Hepatocyte (in vitro differentiated cells): ENCODE results near the gene ARF3. TPM values are rescaled to one million over a fixed set of nuclear protein-coding genes. Genes with fewer than 3 reads are reported as not detected.

Experiments
- DNase-seq: peaks from one replicate; pipeline ENCODE4 v3.0.0-alpha.2; 2016; ENCODE audit warnings: low spot score
- H2AFZ ChIP-seq: fragments of 200-600 bp; sonication (generic); 2 replicates; pipeline ENCODE4 v1.6.0; 2016; ENCODE audit warnings: antibody characterized with exemption, mild to moderate bottlenecking
- H3K27ac ChIP-seq: fragments of 200-600 bp; sonication (generic); 2 replicates; pipeline ENCODE4 v1.5.1; 2016; ENCODE audit warnings: mild to moderate bottlenecking
- H3K27me3 ChIP-seq: fragments of 200-600 bp; sonication (generic); 2 replicates; pipeline ENCODE4 v1.6.1; 2016
- H3K36me3 ChIP-seq: fragments of 200-600 bp; sonication (generic); replicated peaks from 2 replicates; pipeline ENCODE4 v1.5.1; 2016; ENCODE audit warnings: low read depth; ENCODE audit not compliant: insufficient read depth
- H3K4me1 ChIP-seq: fragments of 200-600 bp; sonication (generic); 2 replicates; pipeline ENCODE4 v1.5.1; 2016; ENCODE audit warnings: mild to moderate bottlenecking, moderate library complexity; ENCODE audit not compliant: insufficient read depth
- H3K4me2 ChIP-seq: fragments of 200-600 bp; sonication (generic); 2 replicates; pipeline ENCODE4 v1.6.0; 2016
- H3K4me3 ChIP-seq: fragments of 200-600 bp; sonication (generic); 2 replicates; pipeline ENCODE4 v1.5.1; 2016; ENCODE audit warnings: mild to moderate bottlenecking
- H3K79me2 ChIP-seq: fragments of 200-600 bp; sonication (generic); 2 replicates; pipeline ENCODE4 v1.6.0; 2017; ENCODE audit warnings: mild to moderate bottlenecking
- H3K9me2 ChIP-seq: fragments of 200-600 bp; sonication (generic); replicated peaks from 2 replicates; pipeline ENCODE4 v1.6.0; 2017; ENCODE audit warnings: mild to moderate bottlenecking; ENCODE audit not compliant: insufficient read depth
- H3K9me3 ChIP-seq: fragments of 200-600 bp; sonication (generic); 2 replicates; pipeline ENCODE4 v1.5.1; 2016; ENCODE audit warnings: low read depth, mild to moderate bottlenecking
- H4K20me1 ChIP-seq: fragments of 200-600 bp; sonication (generic); 2 replicates; pipeline ENCODE4 v1.6.0; 2016; ENCODE audit warnings: mild to moderate bottlenecking; ENCODE audit not compliant: insufficient read depth, poor library complexity, severe bottlenecking
- EZH2 ChIP-seq: fragments of 200-600 bp; sonication (generic); IDR thresholded peaks from 2 replicates; pipeline ENCODE4 v1.6.1; 2016; ENCODE audit warnings: antibody characterized with exemption, mild to moderate bottlenecking, borderline replicate concordance
- EZH2phosphoT487 ChIP-seq: fragments of 200-600 bp; sonication (generic); IDR thresholded peaks from one replicate; pipeline ENCODE4 v1.6.1; 2018; ENCODE audit warnings: antibody characterized with exemption, mild to moderate bottlenecking, low read depth, moderate library complexity; ENCODE audit not compliant: unreplicated experiment, severe bottlenecking
- WGBS: methylation state at CpG from one replicate; pipeline ENCODE4 v1.1.6; 2016; ENCODE audit warnings: low lambda C conversion rate; ENCODE audit errors: missing lambda C conversion rate; 5-methylcytosine and 5-hydroxymethylcytosine counted together
- polyA plus RNA-seq: library from polyadenylated mRNA; unstranded; fragments of >200 nt; fragmentation: Nextera tagmentation; extraction: Ambion mirVana; gene quantifications from 2 replicates; pipeline ENCODE4 v1.2.1, GENCODE V29; 2016
- total RNA-seq: library from RNA; depleted of rRNA; stranded (reverse); fragments of >200 nt; gene quantifications from 2 replicates; pipeline ENCODE4 v1.2.3, GENCODE V29; 2014
- TF ChIP-seq, protein P1 (sequence below): fragments of 200-600 bp; sonication (generic); IDR thresholded peaks from 2 replicates; pipeline ENCODE4 v1.5.1; 2016; ENCODE audit warnings: antibody characterized with exemption, mild to moderate bottlenecking; ENCODE audit not compliant: poor library complexity

Gene ARF3
- total RNA-seq = 67.7 and 71.3 TPM in 2 replicates
- polyA plus RNA-seq = 57.6 and 61.6 TPM in 2 replicates

DNA sequence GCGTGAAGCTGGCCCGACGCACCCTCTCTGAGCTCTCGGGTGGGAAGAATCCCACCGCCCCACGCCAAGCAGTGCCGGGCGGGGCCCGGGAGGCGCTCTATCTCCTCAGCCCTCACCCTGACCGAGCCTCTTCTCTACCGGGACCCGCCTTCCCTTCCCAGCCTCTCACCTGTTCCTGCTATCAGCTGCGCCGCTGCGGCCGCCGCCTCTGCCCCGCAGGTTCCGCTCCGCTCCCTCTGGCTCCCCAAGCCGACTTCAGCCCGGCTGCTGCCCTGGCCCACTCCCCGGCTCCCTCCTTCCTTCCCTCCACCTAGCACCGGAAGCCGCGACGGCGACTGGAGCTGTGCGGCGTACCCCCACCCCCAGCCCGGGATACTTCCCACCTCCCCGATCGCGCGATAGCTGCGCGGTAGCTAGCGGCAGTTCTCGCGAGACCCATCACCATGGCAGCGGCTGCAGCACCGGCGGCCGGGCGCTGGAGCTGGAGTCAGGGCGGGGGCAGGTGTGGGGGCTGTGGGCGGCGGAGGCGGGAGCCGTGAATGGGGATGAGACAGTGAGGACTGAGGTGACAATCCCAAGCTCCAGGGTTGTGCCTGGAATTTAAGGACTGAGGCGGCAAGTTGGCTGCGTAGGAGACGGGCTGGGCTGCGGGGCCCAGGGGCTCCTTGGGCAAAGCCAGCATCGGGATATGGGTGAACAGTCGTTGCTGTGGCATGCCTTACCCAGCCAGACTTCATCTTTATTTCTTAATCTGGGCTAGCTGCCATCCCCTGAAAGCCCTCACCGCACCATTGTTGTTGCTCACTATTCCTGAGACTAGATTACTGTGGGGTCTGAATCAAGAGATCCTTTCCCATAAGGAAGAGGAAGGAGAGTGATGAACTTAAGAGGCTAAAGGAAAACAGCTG is at the start of gene ARF3:
ARF3 (minus strand) TSS at position 347 of the 908 bp plus-strand sequence. CDS start 16,392 bp downstream, outside the sequence.
- H2AFZ ChIP-seq = peak within 1 kb of the TSS; percentile 98
- under 1% methylated on average over 39 of the region's 58 CpGs for WGBS

DNA sequence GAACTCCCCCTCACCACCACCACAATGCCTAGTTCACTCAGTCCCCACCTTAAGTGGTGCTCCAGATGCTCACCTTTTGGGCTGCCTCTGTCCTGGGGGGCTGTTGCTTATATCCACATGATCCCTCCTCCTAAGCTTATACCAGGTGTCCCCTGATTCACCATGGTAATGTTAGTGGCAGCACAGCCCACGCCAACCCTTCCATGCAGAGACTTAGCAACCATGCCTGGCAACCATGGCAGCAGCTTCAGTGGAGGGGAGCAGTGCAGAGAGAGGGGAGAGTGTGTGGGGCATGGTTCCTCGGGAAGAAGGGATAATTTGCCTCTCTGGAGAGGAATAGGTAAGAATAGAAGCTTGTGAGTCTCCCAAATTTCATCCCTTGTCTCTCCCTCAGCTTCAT is 43.1 kb upstream of the ARF3 start:
- H3K9me2 ChIP-seq = no peaks in the 10 kb centered on the region
- H2AFZ ChIP-seq = no peak overlapping the region
- 86% methylated on average over 2 of the region's 2 CpGs for WGBS
- H3K79me2 ChIP-seq = no peaks in the 10 kb centered on the region
- no peak overlapping the region for H3K27ac ChIP-seq
- no peak for TF ChIP-seq EZH2phosphoT487
- TF ChIP-seq, protein P1, sequence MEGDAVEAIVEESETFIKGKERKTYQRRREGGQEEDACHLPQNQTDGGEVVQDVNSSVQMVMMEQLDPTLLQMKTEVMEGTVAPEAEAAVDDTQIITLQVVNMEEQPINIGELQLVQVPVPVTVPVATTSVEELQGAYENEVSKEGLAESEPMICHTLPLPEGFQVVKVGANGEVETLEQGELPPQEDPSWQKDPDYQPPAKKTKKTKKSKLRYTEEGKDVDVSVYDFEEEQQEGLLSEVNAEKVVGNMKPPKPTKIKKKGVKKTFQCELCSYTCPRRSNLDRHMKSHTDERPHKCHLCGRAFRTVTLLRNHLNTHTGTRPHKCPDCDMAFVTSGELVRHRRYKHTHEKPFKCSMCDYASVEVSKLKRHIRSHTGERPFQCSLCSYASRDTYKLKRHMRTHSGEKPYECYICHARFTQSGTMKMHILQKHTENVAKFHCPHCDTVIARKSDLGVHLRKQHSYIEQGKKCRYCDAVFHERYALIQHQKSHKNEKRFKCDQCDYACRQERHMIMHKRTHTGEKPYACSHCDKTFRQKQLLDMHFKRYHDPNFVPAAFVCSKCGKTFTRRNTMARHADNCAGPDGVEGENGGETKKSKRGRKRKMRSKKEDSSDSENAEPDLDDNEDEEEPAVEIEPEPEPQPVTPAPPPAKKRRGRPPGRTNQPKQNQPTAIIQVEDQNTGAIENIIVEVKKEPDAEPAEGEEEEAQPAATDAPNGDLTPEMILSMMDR = no peak
- H3K9me3 ChIP-seq = no peaks in the 10 kb centered on the region
- H3K4me3 ChIP-seq = no peak overlapping the region
- H3K4me2 ChIP-seq = peak overlapping the region; percentile 98
- H3K36me3 ChIP-seq = no peaks in the 10 kb centered on the region
- DNase-seq = no peak
- H3K27me3 ChIP-seq = peaks cover 39% of the 10 kb centered on the region
- H3K4me1 ChIP-seq = peaks cover 19% of the 10 kb centered on the region
- no peaks in the 10 kb centered on the region for H4K20me1 ChIP-seq

More for the DNA sequence above, at the start of gene ARF3:
- no peaks in the 10 kb centered on the region for H3K9me3 ChIP-seq
- H3K4me2 ChIP-seq = peak within 1 kb of the TSS; percentile 78
- no peaks in the 10 kb centered on the region for H3K9me2 ChIP-seq
- TF ChIP-seq EZH2phosphoT487 = no peak
- TF ChIP-seq, protein P1 = no peak
- no peak for TF ChIP-seq EZH2
- peak; percentile 98 for DNase-seq
- peak within 1 kb of the TSS; percentile 95 for H3K4me3 ChIP-seq
- H3K79me2 ChIP-seq = peaks cover 38% of the 10 kb centered on the region
- H3K36me3 ChIP-seq = no peaks in the 10 kb centered on the region
- H4K20me1 ChIP-seq = peaks cover 23% of the 10 kb centered on the region
- peak within 1 kb of the TSS; percentile 93 for H3K27ac ChIP-seq
- H3K4me1 ChIP-seq = peaks cover 16% of the 10 kb centered on the region
- no peaks in the 10 kb centered on the region for H3K27me3 ChIP-seq

DNA sequence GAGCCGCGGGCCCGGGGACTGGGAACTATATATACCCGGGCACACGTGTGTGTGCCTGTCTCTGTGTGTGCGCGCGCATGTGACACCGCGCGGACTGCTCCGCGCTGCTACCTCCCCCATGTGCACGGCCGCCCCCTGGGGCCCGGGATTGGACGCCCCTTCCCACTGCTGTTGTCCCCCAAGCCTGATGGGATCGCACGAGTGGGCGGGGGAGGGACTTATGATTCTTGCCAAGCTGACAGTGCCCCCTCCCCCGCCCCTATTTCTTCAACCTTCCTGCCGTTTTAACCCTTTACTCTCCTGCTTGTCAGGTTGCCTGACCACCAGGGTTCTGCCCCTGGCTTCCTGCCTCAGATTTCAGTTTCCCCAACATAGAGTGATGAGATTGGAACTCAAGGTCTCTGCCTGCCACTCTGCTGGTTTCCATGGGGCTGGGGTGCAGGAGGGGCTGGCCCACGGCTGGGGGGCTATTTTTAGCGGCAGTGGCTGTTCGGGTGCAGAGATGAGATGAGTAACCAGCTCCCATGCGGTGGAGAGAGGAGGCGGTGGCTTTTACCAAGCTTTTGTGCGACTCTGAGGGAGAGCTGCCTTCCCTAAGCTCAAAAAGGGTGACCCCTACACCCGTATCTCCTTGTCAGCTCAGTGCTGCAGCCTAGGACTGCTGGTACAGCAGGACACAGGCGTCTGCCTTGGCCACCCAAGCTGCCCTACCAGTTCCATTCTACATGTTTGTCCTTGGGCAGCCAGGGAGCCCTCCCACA is 42.3 kb upstream of the ARF3 start, which contains the start of gene DDN:
DDN (minus strand) TSS at position 5 of the 761 bp plus-strand sequence. CDS start 88 bp downstream, outside the sequence.
- no peaks in the 10 kb centered on the region for H4K20me1 ChIP-seq
- TF ChIP-seq, protein P1 = no peak
- TF ChIP-seq EZH2phosphoT487 = no peak
- TF ChIP-seq EZH2 = no peak
- H3K9me3 ChIP-seq = no peaks in the 10 kb centered on the region
- no peak within 1 kb of the TSS for H3K27ac ChIP-seq
- H3K4me3 ChIP-seq = peak within 1 kb of the TSS; percentile 33
- peak within 1 kb of the TSS; percentile 33 for H2AFZ ChIP-seq
- peak; percentile 65 for DNase-seq
- peak within 1 kb of the TSS; percentile 98 for H3K4me2 ChIP-seq
- H3K79me2 ChIP-seq = no peaks in the 10 kb centered on the region
- H3K9me2 ChIP-seq = no peaks in the 10 kb centered on the region
- H3K4me1 ChIP-seq = peaks cover 19% of the 10 kb centered on the region
- H3K27me3 ChIP-seq = peaks cover 43% of the 10 kb centered on the region
- no peaks in the 10 kb centered on the region for H3K36me3 ChIP-seq
- WGBS = 6% methylated on average over 25 of the region's 30 CpGs
